ENCODE measurements around the gene TEAD1. TPM values are rescaled to one million over a fixed set of nuclear protein-coding genes. Genes with fewer than 3 reads are reported as not detected.

TEAD1 gene
- total RNA-seq, 4 donors from 2014 or later: 46.4 to 214 (median 61.2) TPM

DNA sequence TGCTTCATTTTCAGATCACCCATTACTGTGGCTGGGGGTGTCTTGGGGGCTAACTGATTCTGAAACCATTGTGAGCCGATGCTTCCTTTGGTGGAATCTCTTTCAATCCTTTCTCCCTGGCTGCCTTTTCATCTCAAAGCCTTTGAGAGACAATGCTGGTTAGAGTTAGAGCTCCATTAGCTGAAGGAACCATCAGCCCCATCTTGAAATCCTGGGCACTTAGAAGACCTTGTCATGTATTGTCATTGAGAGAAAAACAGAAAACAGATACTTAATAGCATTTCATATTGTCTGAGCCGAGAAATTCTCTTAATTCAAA lies 6.7 kb downstream of the TEAD1 start:
- TF ChIP-seq, protein P1, sequence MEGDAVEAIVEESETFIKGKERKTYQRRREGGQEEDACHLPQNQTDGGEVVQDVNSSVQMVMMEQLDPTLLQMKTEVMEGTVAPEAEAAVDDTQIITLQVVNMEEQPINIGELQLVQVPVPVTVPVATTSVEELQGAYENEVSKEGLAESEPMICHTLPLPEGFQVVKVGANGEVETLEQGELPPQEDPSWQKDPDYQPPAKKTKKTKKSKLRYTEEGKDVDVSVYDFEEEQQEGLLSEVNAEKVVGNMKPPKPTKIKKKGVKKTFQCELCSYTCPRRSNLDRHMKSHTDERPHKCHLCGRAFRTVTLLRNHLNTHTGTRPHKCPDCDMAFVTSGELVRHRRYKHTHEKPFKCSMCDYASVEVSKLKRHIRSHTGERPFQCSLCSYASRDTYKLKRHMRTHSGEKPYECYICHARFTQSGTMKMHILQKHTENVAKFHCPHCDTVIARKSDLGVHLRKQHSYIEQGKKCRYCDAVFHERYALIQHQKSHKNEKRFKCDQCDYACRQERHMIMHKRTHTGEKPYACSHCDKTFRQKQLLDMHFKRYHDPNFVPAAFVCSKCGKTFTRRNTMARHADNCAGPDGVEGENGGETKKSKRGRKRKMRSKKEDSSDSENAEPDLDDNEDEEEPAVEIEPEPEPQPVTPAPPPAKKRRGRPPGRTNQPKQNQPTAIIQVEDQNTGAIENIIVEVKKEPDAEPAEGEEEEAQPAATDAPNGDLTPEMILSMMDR (IDR thresholded peaks at IDR 0.05): no peak
- TF ChIP-seq EP300 (IDR thresholded peaks at IDR 0.05; ENCODE audit: low read depth) (no peak), POLR2A (IDR thresholded peaks at IDR 0.05) (no peak), POLR2AphosphoS5 (IDR thresholded peaks at IDR 0.05) (no peak)
- Histone ChIP-seq H3K4me3 (no peak overlapping the region), H3K27ac (peak overlapping the region; percentile 96 to 100 (median 98)), H3K27me3 (no peaks in the 10 kb centered on the region), H3K4me1 (peaks cover 27 to 87% (median 70%) of the 10 kb centered on the region in 4 donors), H3K9me3 (no peaks in the 10 kb centered on the region), H3K36me3 (no peaks in the 10 kb centered on the region)
- in situ Hi-C loops (cut with MboI; ENCODE audit: low pct_ligation_motif_present in 1 of 4, low pct_unique_long_range_greater_than_20kb in 1 of 4, low sequenced_read_pairs in 3 of 4): loop anchor here in 2 of 4 donors (25.0 kb wide), 1 partner anchor 206 kb away; no protein-coding TSS in a partner anchor
- WGBS, 2 donors (ENCODE audit: low coverage in 1 of 2): 58 to 75% methylated on average over 1 to 2 of the region's 2 CpGs
- intact Hi-C loops (cut with DNase I; ENCODE audit: low total_unique reads): no loop called here
- DNase-seq: no peak

DNA sequence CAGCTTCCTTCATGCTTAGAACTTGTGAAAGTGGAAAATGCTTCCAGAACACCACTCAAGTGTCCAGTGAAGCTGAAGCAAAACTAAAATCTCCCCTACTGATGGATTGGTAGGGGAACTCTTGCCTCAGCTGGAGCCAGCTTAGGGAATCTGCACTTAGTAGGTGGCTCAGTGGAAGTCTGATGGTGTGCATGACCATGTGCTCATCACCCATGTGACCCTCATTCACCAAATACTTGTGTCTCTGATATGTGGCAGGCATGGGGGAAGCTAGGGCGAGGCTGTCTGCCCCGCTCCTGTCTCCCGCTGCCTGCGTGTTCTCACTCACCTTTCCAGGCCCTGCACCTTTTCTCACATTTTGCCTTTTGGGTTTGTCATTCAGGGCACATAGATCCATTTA lies 7.2 kb downstream of the TEAD1 start:
- H3K9me3 ChIP-seq: no peaks in the 10 kb centered on the region
- H3K27ac ChIP-seq: peak overlapping the region; percentile 96 to 100 (median 98)
- intact Hi-C loops (cut with DNase I; ENCODE audit: low total_unique reads) (no loop called here), in situ Hi-C loops (cut with MboI; ENCODE audit: low pct_ligation_motif_present in 1 of 4, low pct_unique_long_range_greater_than_20kb in 1 of 4, low sequenced_read_pairs in 3 of 4) (loop anchor here in 2 of 4 donors (25.0 kb wide), 1 partner anchor 206 kb away; no protein-coding TSS in a partner anchor)
- H3K27me3 ChIP-seq: no peaks in the 10 kb centered on the region
- TF ChIP-seq POLR2A (IDR thresholded peaks at IDR 0.05) (no peak), POLR2AphosphoS5 (IDR thresholded peaks at IDR 0.05) (no peak), EP300 (IDR thresholded peaks at IDR 0.05; ENCODE audit: low read depth) (no peak)
- TF ChIP-seq, protein P1 (IDR thresholded peaks at IDR 0.05): no peak
- no peak for DNase-seq
- H3K36me3 ChIP-seq: no peaks in the 10 kb centered on the region
- H3K4me1 ChIP-seq: peaks cover 29 to 90% (median 70%) of the 10 kb centered on the region in 4 donors
- no peak overlapping the region for H3K4me3 ChIP-seq
- 96% methylated on average over 4 of the region's 4 CpGs; no CpG with 5 or more reads in 1 of the 2 donors for WGBS, 2 donors (ENCODE audit: low coverage in 1 of 2)

DNA sequence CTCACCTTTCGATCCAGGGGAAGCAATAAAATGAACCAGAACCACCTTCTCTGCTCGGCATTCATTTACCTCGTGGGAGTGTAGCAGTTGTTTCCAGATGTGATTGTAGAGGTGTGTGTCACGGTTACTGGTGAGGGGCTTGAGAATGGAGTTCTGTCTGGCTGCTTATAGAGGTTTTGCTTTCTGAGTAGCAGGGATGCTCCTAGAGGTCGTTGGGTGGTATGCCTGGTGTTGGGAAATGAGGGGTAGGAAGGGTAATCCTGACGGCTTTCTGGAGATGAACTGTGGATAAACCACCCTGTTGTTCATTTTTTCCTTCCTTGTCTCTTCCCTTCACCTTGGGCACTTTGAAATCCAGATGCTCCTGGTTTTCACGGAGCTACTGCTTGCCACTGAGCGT lies 8.1 kb downstream of the TEAD1 start:
- Histone ChIP-seq H3K9me3 (no peaks in the 10 kb centered on the region), H3K27me3 (no peaks in the 10 kb centered on the region), H3K4me3 (no peak overlapping the region), H3K27ac (peak overlapping the region in 1 of 4 donors; percentile 100), H3K36me3 (no peaks in the 10 kb centered on the region), H3K4me1 (peaks cover 29 to 88% (median 63%) of the 10 kb centered on the region in 4 donors)
- no peak for DNase-seq
- in situ Hi-C loops (cut with MboI; ENCODE audit: low pct_ligation_motif_present in 1 of 4, low pct_unique_long_range_greater_than_20kb in 1 of 4, low sequenced_read_pairs in 3 of 4): loop anchor here in 2 of 4 donors (25.0 kb wide), 1 partner anchor 205 kb away; no protein-coding TSS in a partner anchor
- TF ChIP-seq, protein P1 (IDR thresholded peaks at IDR 0.05): no peak
- TF ChIP-seq EP300 (IDR thresholded peaks at IDR 0.05; ENCODE audit: low read depth): no peak
- no peak for TF ChIP-seq POLR2AphosphoS5 (IDR thresholded peaks at IDR 0.05)
- TF ChIP-seq POLR2A (IDR thresholded peaks at IDR 0.05): no peak
- intact Hi-C loops (cut with DNase I; ENCODE audit: low total_unique reads): no loop called here
- WGBS, 2 donors (ENCODE audit: low coverage in 1 of 2): 44 to 58% methylated on average over 6 to 8 of the region's 8 CpGs

DNA sequence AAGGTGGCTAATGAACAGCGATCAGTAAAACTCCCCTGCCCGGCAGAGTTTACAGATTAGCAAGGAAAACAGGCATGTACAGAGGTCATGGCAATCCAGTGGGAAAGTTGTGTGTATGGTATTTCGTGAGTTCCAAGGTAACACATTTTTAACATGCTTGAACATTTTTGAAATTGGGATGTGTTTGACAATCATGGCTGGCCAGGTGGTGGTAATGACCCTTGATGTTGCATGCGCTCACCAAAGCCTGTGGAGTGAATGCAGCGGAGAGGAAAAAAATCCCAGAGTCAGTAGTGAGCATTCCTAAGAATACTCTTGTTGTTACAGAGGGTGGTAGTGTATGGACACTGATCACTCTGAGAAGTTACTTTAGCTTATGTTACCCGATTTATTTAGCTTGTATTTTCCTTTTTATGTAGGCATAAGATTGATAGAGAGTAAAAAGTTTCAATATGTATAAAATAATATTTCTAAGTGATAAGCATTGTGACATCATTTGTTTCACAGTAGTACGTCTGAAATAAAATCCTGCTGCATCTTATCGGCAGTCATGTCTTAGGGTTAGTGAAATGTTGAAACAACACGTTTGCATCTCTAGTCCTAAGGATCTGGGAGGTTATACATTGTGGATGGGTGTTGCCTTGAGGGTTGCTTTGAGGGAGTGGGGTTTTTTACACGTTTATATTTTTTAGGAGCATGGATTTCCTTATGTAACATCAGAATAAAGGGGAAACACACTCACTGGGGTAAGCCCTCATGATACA lies 8.7 kb downstream of the TEAD1 start:
- WGBS, 2 donors (ENCODE audit: low coverage in 1 of 2): 74 to 81% methylated on average over 9 to 10 of the region's 10 CpGs
- no peak overlapping the region for H3K4me3 ChIP-seq
- intact Hi-C loops (cut with DNase I; ENCODE audit: low total_unique reads) (no loop called here), in situ Hi-C loops (cut with MboI; ENCODE audit: low pct_ligation_motif_present in 1 of 4, low pct_unique_long_range_greater_than_20kb in 1 of 4, low sequenced_read_pairs in 3 of 4) (loop anchor here in 2 of 4 donors (25.0 kb wide), 1 partner anchor 204 kb away; no protein-coding TSS in a partner anchor)
- H3K27ac ChIP-seq: peak overlapping the region in 1 of 4 donors; percentile 78
- no peak for DNase-seq
- TF ChIP-seq POLR2A (IDR thresholded peaks at IDR 0.05) (no peak), EP300 (IDR thresholded peaks at IDR 0.05; ENCODE audit: low read depth) (no peak), POLR2AphosphoS5 (IDR thresholded peaks at IDR 0.05) (no peak)
- TF ChIP-seq, protein P1 (IDR thresholded peaks at IDR 0.05): no peak
- H3K4me1 ChIP-seq: peaks cover 34 to 86% (median 61%) of the 10 kb centered on the region in 4 donors
- no peaks in the 10 kb centered on the region for H3K27me3 ChIP-seq
- no peaks in the 10 kb centered on the region for H3K36me3 ChIP-seq
- no peaks in the 10 kb centered on the region for H3K9me3 ChIP-seq
